Measurements from ENCODE around the gene MYRFL.
A peak's percentile ranks its signal among the peaks of the same experiment; 100 is the strongest.

Gene MYRFL

DNA sequence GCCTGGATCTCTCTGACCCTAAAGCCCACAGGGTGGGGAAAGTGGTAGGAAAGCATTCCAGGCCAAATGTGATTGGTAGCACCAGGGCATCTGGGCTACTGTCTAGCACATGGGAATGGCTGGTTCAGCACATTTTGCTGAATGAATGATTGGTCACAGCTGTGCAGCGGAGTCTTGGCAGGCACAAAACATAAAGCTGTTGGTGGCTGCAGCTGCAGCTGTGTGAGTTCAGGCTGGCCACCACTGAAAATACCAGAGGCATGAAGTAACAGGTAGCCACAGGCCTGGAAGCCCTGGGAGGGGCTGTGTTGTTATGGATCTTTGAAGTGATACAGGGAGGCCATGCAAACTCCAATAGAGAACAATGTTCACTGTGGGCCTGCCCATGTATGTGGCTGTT is 72.7 kb downstream of the MYRFL start:
- DNase-seq (ENCODE audit: low spot score), result peak; percentile 24

DNA sequence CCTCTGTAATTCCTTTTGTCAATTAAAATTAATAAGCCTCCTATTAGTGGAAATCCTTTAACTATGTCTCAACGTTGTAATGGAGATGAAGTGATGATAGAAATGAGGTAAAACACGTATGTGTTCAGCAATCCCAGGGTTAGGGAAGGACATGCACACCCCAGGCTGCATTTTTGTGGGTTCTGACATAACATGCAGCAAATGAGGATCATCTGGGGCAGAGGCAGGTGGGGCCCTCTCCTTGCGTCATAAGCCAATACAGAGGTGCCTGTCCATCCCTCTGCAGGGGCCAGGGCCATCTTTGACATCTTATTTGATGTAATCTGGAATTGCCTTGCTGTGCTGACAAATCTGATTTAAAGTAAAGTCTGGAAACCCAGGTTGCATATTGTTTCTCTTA is 73.2 kb downstream of the MYRFL start:
- DNase-seq (ENCODE audit: low spot score), result no peak

DNA sequence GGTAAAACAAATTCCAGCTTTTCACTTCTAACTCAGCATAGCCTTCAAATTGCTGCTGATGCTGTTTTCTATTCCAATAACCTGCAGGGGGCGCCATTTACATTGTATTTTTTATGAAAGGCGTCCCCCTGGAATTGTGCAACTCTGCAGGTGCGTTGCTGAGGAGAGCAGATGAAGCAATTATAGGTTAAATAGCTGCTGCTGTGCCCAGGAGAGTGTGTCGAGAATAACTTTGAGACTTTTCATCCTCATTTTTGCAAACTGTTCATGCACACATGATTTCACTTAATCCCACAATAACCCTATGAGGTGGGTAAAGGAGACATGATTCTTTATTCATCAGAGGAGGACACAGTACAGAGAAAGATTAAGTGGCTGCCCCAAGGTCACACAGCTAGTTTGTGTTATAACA is 75.7 kb downstream of the MYRFL start:
- peak; percentile 95 for DNase-seq (ENCODE audit: low spot score)

DNA sequence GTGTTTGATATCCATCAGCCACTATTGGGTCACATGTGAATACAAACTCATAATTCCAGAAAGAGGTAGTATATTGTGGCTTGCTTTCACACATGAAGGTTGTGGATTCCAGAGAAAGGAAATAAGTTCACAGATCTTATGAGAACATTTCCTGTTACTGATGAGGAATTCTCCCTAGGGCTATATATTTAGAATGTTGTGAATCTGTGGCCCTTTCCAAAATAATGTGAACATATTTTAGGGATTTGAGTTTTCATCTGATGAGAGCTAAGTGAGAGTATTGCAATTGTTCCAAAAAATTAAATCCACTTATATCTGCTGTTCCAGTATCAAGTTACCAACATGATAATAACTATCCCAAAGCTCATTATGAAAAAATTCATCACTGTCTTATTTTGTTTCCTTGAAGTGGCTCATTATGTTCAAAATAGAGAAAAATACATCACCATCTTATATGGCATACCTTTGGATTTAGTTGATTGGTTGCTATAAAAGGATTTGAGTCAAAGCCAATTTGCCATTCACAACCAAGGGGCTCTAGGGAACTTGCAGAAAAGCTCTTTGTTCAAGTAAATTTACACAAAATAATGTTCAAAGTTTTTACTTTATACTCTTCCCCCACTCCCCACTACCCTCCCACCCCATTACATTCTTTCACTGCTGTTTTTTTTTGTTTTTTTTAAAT is 76.3 kb downstream of the MYRFL start:
- peak; percentile 25 for DNase-seq (ENCODE audit: low spot score)

DNA sequence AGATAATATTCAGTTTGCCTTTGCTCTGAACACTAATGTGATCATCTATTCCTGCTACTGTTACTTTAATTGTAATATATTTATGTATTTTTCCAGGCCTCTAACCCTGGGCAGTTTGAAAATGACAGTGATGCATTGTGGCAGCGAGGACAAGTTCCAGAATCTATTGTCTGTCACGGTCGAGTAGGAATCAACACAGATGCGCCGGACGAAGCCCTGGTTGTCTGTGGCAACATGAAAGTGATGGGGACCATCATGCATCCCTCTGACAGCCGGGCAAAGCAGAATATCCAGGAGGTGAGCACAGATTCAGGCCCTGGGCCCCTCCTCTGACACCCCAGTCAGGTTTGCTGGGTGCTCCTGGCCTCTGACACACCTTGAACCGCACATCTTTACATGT is 78.5 kb downstream of the MYRFL start:
- DNase-seq (ENCODE audit: low spot score), result no peak

DNA sequence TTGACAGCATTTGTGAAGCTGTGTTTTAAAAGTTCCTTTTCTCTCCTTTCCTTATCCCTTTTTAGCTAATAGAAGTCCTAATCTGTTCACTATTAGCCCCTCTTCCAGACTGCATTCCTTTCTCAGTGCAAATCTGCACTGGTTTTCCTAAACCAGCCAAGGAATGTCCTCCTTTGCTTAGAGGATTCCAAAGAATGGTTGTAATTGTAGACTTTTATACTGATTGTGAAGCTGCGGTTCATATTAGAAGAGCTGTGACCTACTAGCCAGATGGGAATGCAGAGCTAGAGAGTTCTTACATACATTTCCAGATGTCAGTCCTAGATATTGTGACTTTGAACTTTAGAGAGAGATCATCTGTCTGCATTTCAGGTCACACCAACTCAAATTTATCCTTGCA is 79.8 kb downstream of the MYRFL start:
- DNase-seq (ENCODE audit: low spot score), result no peak

DNA sequence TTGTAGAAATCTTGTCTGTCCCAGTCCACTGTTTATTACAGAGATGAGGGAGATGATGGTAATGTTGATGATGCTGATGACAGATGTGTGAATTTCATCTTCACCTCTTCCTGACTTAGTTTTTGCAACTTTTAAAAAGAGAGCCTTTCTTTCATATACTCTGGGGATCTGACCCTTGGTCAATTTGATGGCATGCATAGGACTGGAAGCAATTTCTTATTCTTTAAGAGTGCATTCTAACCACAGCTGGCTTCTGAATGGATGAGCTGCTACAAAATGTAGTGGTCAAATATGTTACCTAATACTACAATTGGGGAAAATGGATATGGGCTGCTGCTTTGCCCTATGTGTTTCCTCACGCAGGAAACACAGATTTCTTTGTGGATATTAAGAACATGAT is 80.8 kb downstream of the MYRFL start:
- peak; percentile 45 for DNase-seq (ENCODE audit: low spot score)

DNA sequence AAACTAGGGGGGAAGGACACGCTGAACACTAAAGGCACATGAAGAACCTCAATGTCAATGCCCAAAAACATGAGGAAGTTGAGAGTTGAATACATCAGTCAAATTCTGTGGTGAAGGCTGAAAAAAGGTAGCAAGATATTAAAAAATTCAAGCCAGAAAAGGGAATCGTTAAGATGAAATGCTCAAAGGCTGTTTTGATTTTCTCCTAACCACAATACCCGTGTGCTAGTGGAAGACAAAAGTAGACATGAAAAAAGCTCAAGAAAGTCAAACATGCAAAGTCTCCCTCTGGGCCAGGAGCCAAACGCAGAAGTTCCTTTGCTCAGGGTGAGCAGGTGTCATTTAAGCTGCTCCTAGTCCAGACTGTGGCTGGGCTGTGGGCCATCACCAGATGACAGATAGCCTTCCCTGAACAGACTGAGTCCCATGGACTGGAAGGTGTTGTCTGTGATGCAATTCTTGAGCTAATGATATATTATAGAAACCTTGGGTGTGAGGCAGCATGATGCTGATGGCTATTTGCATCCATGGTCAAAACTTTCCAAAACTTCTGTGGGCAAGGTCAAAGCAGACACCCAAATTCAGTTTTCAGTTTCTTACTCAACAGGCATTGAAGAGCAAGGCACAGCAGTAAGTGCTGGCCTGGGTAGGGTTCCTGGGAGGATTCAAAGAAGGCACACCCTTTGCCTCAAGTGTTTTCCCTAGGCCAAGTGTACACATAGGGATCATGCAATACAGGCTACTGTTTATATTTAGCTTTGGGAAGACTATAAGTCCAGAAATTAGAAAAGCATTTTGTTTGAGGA is 81.6 kb downstream of the MYRFL start:
- DNase-seq (ENCODE audit: low spot score), result peak; percentile 94

DNA sequence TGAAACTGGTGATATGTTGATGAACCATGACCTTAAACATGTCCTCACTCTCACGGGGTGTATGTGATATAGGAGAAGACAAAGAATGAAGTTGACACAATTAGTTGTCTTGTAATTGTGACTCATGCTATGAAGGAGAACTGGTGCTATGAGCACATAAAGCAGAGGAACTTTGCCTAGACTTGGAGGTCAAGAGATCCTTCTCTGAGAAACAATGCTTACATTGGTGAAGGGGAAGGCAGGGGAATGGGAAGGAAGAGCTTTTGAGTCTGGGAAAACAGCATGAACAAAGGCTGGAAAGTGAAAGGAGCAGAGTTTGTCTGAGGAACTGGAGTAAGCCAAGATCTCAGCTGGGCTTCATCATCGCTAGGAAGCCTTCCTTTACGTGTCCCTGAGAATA is 83.2 kb downstream of the MYRFL start:
- no peak for DNase-seq (ENCODE audit: low spot score)

DNA sequence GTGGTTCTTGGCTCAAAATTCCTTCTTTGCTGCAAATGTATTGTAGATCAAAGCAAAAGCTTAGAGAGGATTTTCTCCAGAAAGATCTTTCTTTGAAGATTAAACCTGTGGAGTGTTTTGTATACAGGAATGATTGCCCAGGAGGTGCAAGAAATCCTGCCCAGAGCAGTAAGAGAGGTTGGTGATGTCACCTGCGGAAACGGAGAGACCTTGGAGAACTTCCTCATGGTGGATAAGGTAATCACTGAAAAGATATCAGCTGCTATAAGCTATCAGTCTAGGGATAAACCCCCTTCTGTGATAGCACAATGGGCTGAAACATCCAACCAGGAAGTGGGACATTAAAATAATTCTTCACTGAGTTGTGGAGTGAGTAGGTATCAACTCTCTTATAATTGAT is 85.7 kb downstream of the MYRFL start:
- no peak for DNase-seq (ENCODE audit: low spot score)

DNA sequence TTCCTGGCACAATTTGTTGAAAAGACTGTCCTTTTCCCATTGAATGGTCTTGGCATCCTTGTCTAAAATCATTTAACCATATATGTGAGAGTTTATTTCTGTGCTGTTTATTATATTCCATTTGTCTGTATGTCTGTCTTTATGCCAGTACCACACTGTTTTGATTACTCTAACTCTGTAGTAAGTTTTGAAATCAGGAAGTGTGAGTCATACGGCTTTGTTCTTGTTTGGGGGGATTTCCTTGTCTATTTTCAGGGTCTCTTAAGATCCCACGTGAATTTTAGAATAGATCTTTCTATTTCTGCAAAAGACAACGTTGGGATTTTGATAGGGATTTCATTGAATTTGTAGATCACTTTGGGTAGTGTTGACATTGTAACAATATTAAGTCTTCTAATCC is 88.5 kb downstream of the MYRFL start:
- DNase-seq (ENCODE audit: low spot score), result no peak

DNA sequence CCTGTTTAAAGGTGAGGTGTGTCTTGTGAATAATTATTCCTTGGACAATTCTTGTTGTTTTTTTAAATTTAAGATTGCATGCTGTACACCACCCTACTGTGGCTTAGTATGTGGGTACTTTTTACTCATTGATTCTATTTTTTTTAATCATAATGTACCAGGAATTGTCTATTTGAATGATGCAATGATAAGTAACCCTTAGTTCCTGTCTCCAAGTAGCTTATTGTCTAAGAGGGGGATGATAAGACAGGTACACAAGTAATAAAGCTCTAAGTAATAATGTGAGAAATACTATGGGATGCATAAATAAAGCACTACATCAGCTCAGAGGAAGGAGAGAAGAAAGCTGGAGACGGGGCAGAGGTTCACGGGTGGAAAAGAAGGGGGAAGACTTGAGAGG is 90.9 kb downstream of the MYRFL start:
- no peak for DNase-seq (ENCODE audit: low spot score)

DNA sequence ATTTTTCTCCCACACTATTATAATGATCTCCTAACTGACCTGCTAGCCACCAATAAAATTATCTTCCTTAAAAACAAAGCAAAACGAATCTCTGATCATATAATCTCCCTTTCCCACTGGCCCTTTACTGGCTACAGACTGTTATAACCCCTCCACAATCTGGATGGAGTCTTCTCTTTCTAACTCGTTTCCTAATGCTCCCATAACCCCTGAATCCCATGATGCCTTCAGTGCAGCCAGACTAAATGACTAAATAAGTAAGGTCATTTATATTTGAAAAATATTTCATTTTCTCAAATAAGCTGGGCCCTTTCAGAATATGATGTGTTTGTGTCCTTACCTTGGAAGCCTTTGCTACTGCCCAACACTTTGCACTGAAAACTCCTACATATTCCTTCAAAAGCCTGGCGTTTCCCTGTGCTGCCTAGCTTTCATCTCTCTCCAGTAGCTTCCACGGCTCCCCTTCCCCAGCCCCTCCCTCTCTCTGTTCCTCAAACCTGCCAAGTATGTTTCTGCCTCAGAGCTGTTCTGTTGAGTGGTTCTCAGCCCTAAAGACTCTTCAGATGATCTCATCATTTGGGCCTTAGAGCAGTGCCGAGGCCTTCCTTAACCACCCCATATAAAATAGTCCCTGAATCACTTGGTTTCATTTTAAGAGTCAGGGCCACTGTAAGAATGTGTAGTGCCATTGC is 91.7 kb downstream of the MYRFL start:
- DNase-seq (ENCODE audit: low spot score), result no peak

DNA sequence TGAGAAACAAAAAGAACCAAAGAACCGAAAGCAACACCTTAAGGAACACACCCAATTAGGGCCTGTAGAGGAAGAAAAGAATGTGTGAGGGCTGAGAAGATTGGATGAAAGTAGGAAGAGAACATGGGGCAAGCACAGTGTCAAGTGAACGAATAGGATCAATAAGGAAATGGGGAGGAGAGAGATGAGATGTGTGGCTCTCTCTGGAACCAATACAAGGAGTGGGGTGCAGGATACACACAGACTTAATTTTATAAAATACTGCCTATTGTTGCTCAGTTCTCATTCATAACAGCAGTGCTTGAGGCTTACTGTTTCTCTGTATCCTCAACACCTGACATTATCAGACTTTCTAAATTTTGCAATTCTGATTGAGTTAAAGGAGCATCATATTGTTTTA is 93.3 kb downstream of the MYRFL start:
- no peak for DNase-seq (ENCODE audit: low spot score)

DNA sequence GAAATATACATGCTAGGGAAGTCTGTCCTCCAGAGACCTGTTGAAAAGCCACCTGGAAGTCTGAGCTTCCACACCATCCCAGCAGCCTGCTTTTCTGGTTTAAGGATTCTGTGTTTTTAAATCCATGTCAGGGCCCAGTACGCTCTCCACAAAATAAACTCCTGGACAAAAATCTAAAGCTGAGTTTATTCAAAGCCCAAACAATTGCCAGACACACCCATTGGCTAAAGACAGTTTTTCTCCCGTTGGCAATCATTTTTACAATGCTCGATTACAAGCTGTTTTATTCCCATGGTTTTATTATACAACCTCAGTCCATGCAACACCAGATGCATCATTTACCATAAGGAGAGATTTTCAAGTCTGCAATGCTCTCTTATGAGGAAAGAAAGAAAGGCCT is 94.5 kb downstream of the MYRFL start:
- no peak for DNase-seq (ENCODE audit: low spot score)

DNA sequence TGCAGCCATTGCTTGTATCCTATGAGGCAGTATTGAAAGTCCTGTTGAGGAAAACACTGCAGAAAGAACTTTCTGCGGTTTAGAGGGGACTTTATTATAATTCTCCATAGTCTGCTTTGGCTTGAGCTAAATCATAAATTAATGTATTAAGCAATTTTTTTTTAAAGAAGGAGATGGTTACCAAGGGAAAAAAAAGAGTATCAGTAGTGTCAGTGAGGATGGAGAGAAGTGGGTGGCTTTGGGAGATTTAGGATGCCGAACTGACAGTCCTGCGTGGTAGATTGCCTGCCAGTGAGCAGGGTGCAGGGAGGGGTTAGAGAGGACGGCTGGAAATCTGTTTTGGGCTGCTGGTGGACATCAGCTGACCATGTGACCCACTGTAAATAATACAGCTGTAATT is 96.8 kb downstream of the MYRFL start:
- no peak for DNase-seq (ENCODE audit: low spot score)

DNA sequence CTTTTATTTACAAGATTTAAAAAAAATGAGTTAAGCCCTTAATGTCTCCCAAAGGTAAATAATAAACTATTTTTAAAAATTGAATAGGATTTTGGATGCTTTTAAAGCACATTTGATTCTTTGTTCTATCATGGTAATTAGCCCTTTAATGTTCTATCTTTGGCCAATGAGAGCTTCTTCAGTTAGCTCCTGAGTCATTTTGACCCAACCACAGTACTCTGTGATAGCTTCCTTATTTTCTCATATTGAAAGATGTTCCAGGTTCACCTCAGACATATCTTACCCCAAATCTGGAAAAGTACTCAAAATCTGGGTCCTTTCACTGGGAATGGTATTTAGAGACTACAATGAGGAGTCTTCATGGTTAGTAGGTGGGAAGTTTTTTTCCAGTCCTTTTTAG is 98.0 kb downstream of the MYRFL start:
- no peak for DNase-seq (ENCODE audit: low spot score)

DNA sequence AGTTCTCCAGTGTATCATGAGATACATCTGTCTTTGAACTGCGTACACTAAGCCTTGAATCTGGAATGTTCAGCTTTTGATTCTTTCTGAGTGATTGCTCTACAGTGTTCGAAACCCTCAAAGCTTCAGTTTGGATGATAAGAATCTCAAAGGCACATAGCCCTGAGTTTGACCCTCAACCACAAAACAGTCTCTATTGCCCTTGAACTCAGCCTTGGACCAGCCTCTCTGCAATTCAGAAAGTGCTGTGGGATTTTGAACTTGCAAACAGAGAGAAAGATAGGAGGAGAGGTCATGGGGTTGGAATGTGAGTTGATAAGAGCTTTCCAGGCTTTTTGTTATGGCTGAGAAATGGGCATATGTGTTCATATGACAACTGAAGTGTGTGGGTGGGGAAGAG is 100.3 kb downstream of the MYRFL start:
- no peak for DNase-seq (ENCODE audit: low spot score)

DNA sequence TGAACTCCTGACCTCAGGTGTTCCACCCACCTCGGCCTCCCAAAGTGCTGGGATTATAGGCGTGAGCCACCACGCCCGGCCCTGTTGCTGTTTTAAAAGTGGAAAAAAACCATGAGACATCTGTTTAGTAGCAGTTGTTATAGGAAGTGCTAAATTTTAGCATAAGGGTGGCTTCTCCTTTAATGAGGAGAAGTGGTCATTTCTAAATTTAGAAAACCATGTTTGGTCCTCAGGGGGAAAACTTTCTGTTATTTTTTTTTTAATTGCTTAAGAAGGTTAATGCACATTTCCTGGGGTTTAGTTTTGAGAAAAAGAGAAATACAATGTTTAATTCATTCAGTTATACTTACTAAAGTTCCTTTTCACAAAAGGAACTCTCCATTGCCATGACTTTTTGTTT is 102.1 kb downstream of the MYRFL start:
- DNase-seq (ENCODE audit: low spot score), result peak; percentile 34

DNA sequence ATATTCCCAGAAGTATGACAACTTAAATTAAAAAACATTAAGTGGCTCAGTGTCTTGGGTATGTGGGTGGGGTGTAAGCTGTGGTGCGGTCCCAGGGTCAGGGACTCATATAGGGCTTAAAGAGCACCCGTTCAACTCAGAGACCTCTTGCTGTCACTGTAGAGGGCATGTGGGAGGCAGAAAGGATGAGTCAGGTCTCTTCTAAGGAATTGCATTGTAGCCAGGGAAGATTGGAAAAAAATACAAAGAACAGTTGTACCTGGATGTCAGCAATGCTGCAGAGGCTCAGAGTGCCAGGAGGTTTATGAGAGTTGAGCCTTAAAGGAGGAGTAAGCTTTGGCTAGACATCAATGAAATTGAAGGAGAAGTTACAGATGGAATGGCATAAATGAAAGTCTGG is 104.1 kb downstream of the MYRFL start:
- no peak for DNase-seq (ENCODE audit: low spot score)

DNA sequence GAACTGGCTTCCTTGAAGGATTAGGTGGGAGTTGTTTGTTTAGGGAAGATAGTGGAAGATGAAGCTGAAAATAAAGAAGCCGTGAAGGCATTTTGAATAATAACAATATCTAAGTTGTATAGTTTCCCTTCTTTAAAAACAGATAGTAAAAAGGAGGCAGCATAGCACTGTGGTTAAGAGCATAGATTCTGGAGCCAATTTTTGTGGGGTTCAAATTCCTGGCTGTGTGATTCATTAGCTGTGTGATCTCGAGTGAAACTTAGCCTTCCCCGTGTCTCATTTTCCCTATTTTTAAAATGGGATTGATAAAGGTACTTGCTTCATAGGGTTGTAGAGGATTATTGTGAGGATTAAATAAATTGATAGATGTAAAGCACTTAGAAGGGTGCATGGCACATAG is 104.5 kb downstream of the MYRFL start:
- DNase-seq (ENCODE audit: low spot score), result no peak

DNA sequence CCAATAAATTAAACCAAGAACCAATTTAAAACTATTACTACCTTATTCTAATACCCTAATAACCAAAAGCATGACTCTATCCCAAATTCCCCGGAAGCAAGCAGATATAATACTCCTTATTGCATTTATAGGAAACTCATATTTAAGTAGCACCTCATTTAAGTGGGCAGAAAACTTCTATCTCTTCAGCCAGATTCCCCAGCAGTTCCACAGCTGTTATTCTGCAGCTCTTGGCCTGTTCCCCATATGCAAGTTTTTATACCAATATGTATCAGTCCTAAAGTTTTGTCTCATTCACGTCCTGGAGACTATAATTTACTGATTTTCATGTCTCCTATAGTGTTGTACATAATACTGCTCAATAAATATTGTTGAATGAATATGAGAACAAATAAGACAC is 106.5 kb downstream of the MYRFL start:
- DNase-seq (ENCODE audit: low spot score), result no peak

DNA sequence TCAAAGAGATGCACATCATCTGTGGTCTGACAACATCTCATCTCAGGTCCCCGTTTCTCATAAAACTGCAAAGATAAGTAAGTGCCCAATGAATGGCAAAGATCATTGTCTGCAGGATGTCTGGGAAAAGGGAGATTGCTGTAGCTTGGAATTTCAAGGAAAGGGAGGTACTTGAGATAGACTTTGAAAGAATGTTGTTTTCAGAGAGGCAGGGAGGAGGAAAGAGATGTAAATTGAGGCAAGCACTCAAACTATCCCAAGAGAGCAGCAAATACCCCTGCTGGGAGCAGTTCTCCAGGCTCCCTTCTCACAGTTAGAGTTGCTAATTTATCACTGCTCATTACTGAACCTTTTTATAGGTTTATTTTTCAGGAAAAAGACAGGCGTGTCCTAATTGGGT is 107.1 kb downstream of the MYRFL start:
- DNase-seq (ENCODE audit: low spot score), result no peak
